ENCODE data around the gene LRRFIP1. TPM values are rescaled to one million over a fixed set of nuclear protein-coding genes. Genes with fewer than 3 reads are reported as not detected.
A peak's percentile ranks its signal among the peaks of the same experiment; 100 is the strongest.

The LRRFIP1 gene
- total RNA-seq, 1 donor from 2014 or later = 133 TPM

- Histone ChIP-seq H3K4me1 (peaks cover 30 to 58% of the 10 kb centered on the region in 2 donors), H3K4me3 (peak overlapping the region in 1 of 2 donors; percentile 5)
- intact Hi-C loops (cut with DNase I) = loop anchor here (2.0 to 5.0 kb wide), 2 partner anchors 31 to 40 kb away; partner anchors contain the start of gene RAB17
These were observed 4.6 kb downstream of the LRRFIP1 start for GRCh38 chr2:237631801-237632585.

GRCh38 chr2:237633061-237633561, 5.7 kb downstream of the LRRFIP1 start:
- Histone ChIP-seq H3K4me1 (peaks cover 30 to 56% of the 10 kb centered on the region in 2 donors), H3K9me3 (no peaks in the 10 kb centered on the region), H3K27me3 (no peaks in the 10 kb centered on the region), H3K27ac (peak overlapping the region; percentile 84 to 91), H3K4me3 (peak overlapping the region in 1 of 2 donors; percentile 27), H3K36me3 (no peaks in the 10 kb centered on the region)
- TF ChIP-seq CTCF (IDR thresholded peaks at IDR 0.05) = no peak
- DNase-seq (ENCODE audit: low spot score in 2 of 2) = peak in 1 of 2 donors; percentile 81
- intact Hi-C loops (cut with DNase I) = loop anchor here (2.0 to 5.0 kb wide), 2 partner anchors 30 to 41 kb away; partner anchors contain the start of gene RAB17

More at GRCh38 chr2:237631801-237632585, 4.6 kb downstream of the LRRFIP1 start:
- Histone ChIP-seq H3K36me3 (no peaks in the 10 kb centered on the region), H3K27ac (peak overlapping the region; percentile 84 to 91), H3K27me3 (no peaks in the 10 kb centered on the region), H3K9me3 (no peaks in the 10 kb centered on the region)
- no peak for TF ChIP-seq CTCF (IDR thresholded peaks at IDR 0.05)
- no peak for DNase-seq (ENCODE audit: low spot score in 2 of 2)

- peaks cover 14 to 28% of the 10 kb centered on the region in 2 donors for H3K4me1 ChIP-seq
- no peak for TF ChIP-seq CTCF (IDR thresholded peaks at IDR 0.05)
- no peaks in the 10 kb centered on the region for H3K27me3 ChIP-seq
- H3K36me3 ChIP-seq = peaks cover 0 to 7% of the 10 kb centered on the region in 2 donors
- peak in 1 of 2 donors; percentile 33 for DNase-seq (ENCODE audit: low spot score in 2 of 2)
- no peaks in the 10 kb centered on the region for H3K9me3 ChIP-seq
- no peak overlapping the region for H3K27ac ChIP-seq
- no peak overlapping the region for H3K4me3 ChIP-seq
- intact Hi-C loops (cut with DNase I) = no loop called here
These were observed 9.2 kb downstream of the LRRFIP1 start for GRCh38 chr2:237636578-237636977.

GRCh38 chr2:237637429-237638135, 10.2 kb downstream of the LRRFIP1 start:
- intact Hi-C loops (cut with DNase I) = no loop called here
- Histone ChIP-seq H3K36me3 (peaks cover 0 to 11% of the 10 kb centered on the region in 2 donors), H3K4me1 (peaks cover 9 to 18% of the 10 kb centered on the region in 2 donors), H3K27ac (no peak overlapping the region), H3K9me3 (no peaks in the 10 kb centered on the region), H3K4me3 (no peak overlapping the region), H3K27me3 (no peaks in the 10 kb centered on the region)
- no peak for DNase-seq (ENCODE audit: low spot score in 2 of 2)
- TF ChIP-seq CTCF (IDR thresholded peaks at IDR 0.05) = no peak

GRCh38 chr2:237638176-237638575, 10.8 kb downstream of the LRRFIP1 start:
- intact Hi-C loops (cut with DNase I) = no loop called here
- TF ChIP-seq CTCF (IDR thresholded peaks at IDR 0.05) = no peak
- H3K36me3 ChIP-seq = peaks cover 0 to 11% of the 10 kb centered on the region in 2 donors
- no peaks in the 10 kb centered on the region for H3K9me3 ChIP-seq
- DNase-seq (ENCODE audit: low spot score in 2 of 2) = peak in 1 of 2 donors; percentile 30
- no peak overlapping the region for H3K4me3 ChIP-seq
- no peak overlapping the region for H3K27ac ChIP-seq
- no peaks in the 10 kb centered on the region for H3K27me3 ChIP-seq
- H3K4me1 ChIP-seq = peaks cover 3 to 12% of the 10 kb centered on the region in 2 donors

Data from ascending aorta (tissue), 2 donors.